Measurements from ENCODE around the gene SLC8A1.

GRCh38 chr2:40240070-40240469, 211.8 kb downstream of the SLC8A1 start:
- TF ChIP-seq CTCF (IDR thresholded peaks at IDR 0.05) (no peak), POLR2A (IDR thresholded peaks at IDR 0.05) (no peak)
